ENCODE measurements around the gene HS1BP3.

DNA sequence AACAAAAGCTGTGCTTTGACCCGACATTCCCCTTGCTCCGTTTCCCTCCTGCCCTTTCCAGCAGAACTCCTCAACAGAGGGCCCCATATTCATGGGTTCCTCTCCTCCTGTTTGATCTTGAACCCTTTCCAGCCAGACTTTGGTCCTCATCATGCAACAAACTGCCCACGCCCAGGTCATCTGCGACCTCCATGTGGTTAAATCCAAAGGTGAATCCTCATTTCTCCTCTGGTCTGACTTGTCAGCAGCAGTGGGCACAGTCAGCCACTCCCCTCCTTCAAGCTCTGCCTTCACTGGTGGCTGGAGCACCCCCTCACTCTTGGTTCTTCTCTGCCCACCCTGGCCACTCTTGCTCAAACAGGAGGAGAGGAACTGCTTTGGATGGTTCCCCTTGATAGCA lies 2.7 kb downstream of the HS1BP3 start:
- TF ChIP-seq, protein P1, sequence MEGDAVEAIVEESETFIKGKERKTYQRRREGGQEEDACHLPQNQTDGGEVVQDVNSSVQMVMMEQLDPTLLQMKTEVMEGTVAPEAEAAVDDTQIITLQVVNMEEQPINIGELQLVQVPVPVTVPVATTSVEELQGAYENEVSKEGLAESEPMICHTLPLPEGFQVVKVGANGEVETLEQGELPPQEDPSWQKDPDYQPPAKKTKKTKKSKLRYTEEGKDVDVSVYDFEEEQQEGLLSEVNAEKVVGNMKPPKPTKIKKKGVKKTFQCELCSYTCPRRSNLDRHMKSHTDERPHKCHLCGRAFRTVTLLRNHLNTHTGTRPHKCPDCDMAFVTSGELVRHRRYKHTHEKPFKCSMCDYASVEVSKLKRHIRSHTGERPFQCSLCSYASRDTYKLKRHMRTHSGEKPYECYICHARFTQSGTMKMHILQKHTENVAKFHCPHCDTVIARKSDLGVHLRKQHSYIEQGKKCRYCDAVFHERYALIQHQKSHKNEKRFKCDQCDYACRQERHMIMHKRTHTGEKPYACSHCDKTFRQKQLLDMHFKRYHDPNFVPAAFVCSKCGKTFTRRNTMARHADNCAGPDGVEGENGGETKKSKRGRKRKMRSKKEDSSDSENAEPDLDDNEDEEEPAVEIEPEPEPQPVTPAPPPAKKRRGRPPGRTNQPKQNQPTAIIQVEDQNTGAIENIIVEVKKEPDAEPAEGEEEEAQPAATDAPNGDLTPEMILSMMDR (IDR thresholded peaks at IDR 0.05): no peak
- TF ChIP-seq EZH2phosphoT487 (IDR thresholded peaks at IDR 0.05): no peak

Data from neural progenitor cell (in vitro differentiated cells).